ENCODE results near the gene FSTL4. TPM values are rescaled to one million over a fixed set of nuclear protein-coding genes. Genes with fewer than 3 reads are reported as not detected.

Gene FSTL4
- total RNA-seq, 2 donors from 2014 or later = 0.46 TPM; not detected in 1

- DNase-seq (ENCODE audit: low spot score) = peak; percentile 55
- intact Hi-C loops (cut with DNase I) = no loop called here
These were observed 269.1 kb downstream of the FSTL4 start for GRCh38 chr5:133343196-133343595.

GRCh38 chr5:133341915-133342710 is 270.2 kb downstream of the FSTL4 start:
- intact Hi-C loops (cut with DNase I) = no loop called here
- DNase-seq (ENCODE audit: low spot score) = peak; percentile 56

GRCh38 chr5:133341296-133341695 is 271.0 kb downstream of the FSTL4 start:
- DNase-seq (ENCODE audit: low spot score) = peak; percentile 51
- intact Hi-C loops (cut with DNase I) = no loop called here

GRCh38 chr5:133340822-133341221 is 271.5 kb downstream of the FSTL4 start:
- DNase-seq (ENCODE audit: low spot score) = peak; percentile 26
- intact Hi-C loops (cut with DNase I) = no loop called here

GRCh38 chr5:133340002-133340755 is 272.2 kb downstream of the FSTL4 start:
- DNase-seq (ENCODE audit: low spot score) = peak; percentile 31

GRCh38 chr5:133338504-133339355 is 273.6 kb downstream of the FSTL4 start:
- intact Hi-C loops (cut with DNase I) = no loop called here
- peak; percentile 70 for DNase-seq (ENCODE audit: low spot score)

More at GRCh38 chr5:133340002-133340755, 272.2 kb downstream of the FSTL4 start:
- intact Hi-C loops (cut with DNase I) = no loop called here

GRCh38 chr5:133337795-133338445 is 274.4 kb downstream of the FSTL4 start:
- peak; percentile 49 for DNase-seq (ENCODE audit: low spot score)
- intact Hi-C loops (cut with DNase I) = no loop called here

- DNase-seq (ENCODE audit: low spot score) = peak; percentile 54
- intact Hi-C loops (cut with DNase I) = no loop called here
These were observed 275.4 kb downstream of the FSTL4 start for GRCh38 chr5:133336969-133337410.

- peak; percentile 63 for DNase-seq (ENCODE audit: low spot score)
These were observed 276.0 kb downstream of the FSTL4 start for GRCh38 chr5:133336121-133336968.

GRCh38 chr5:133334796-133335639 is 277.3 kb downstream of the FSTL4 start:
- peak; percentile 35 for DNase-seq (ENCODE audit: low spot score)
- intact Hi-C loops (cut with DNase I) = no loop called here

More at GRCh38 chr5:133336121-133336968, 276.0 kb downstream of the FSTL4 start:
- intact Hi-C loops (cut with DNase I) = no loop called here

- DNase-seq (ENCODE audit: low spot score) = peak; percentile 55
- intact Hi-C loops (cut with DNase I) = no loop called here
These were observed 278.8 kb downstream of the FSTL4 start for GRCh38 chr5:133333326-133334150.

GRCh38 chr5:133332439-133333024 is 279.8 kb downstream of the FSTL4 start:
- DNase-seq (ENCODE audit: low spot score) = no peak
- intact Hi-C loops (cut with DNase I) = no loop called here

GRCh38 chr5:133331941-133332340 is 280.4 kb downstream of the FSTL4 start:
- intact Hi-C loops (cut with DNase I) = no loop called here
- peak; percentile 37 for DNase-seq (ENCODE audit: low spot score)

GRCh38 chr5:133330956-133331355 is 281.4 kb downstream of the FSTL4 start:
- intact Hi-C loops (cut with DNase I) = no loop called here
- peak; percentile 58 for DNase-seq (ENCODE audit: low spot score)

- intact Hi-C loops (cut with DNase I) = no loop called here
These were observed 283.5 kb downstream of the FSTL4 start for GRCh38 chr5:133328800-133329199.

GRCh38 chr5:133327946-133328401 is 284.4 kb downstream of the FSTL4 start:
- intact Hi-C loops (cut with DNase I) = no loop called here
- DNase-seq (ENCODE audit: low spot score) = peak; percentile 9

More at GRCh38 chr5:133328800-133329199, 283.5 kb downstream of the FSTL4 start:
- DNase-seq (ENCODE audit: low spot score) = peak; percentile 28
